Endothelial cell of umbilical vein (primary cell): ENCODE measurements around the gene TOR1AIP1. TPM values are rescaled to one million over a fixed set of nuclear protein-coding genes. Genes with fewer than 3 reads are reported as not detected.
A peak's percentile ranks its signal among the peaks of the same experiment; 100 is the strongest.

Source experiments
- BruUV-seq: library from RNA; stranded (reverse); fragments of 400-500 nt; replicated peaks from 2 replicates; lab custom pipeline; 2021; lab: Mats Ljungman, UMichigan
- CTCF ChIA-PET: fragments of 300-600, 350-600 bp; sonication (Branson Sonifier 250); formaldehyde crosslinking; loops from one replicate; lab custom pipeline; 2021; ENCODE audit warnings: antibody characterized with exemption, inconsistent platforms; lab: Charles Lee
- POLR2A ChIA-PET: fragments of 300-600, 350-600 bp; sonication (Branson Sonifier 250); formaldehyde crosslinking; loops from one replicate; lab custom pipeline; 2021; ENCODE audit warnings: antibody characterized with exemption, inconsistent platforms; lab: Charles Lee
- DNase-seq: peaks from one replicate; pipeline ENCODE4 v3.0.0-alpha.2; 2011; ENCODE audit warnings: low read depth, low spot score
- FAIRE-seq: peaks from 2 replicates; lab custom pipeline; 2011; peaks lifted over from hg19 to GRCh38; lab: Jason Lieb, UNC
- H2AFZ ChIP-seq: 2 replicates; pipeline ENCODE4 v1.6.0; 2012; ENCODE audit warnings: low read depth, low read length, control low read depth, inconsistent platforms
- H3K27ac ChIP-seq: 2 replicates; pipeline ENCODE4 v1.5.1; 2011; ENCODE audit warnings: low read depth, mild to moderate bottlenecking, control low read depth, low read length, moderate library complexity; ENCODE audit not compliant: insufficient read depth
- H3K27me3 ChIP-seq, 2 experiments: 2 replicates each; pipeline versions ENCODE4 v1.6.0 to v1.6.1; 2011; ENCODE audit warnings: low read length in 2 of 2, mixed read lengths in 1 of 2; ENCODE audit not compliant: control insufficient read depth in 2 of 2, insufficient read depth in 2 of 2
- H3K36me3 ChIP-seq, 2 experiments: 2 replicates in 1 of 2; 3 replicates in 1 of 2; pipeline ENCODE4 v1.5.1; 2011; ENCODE audit warnings: low read length in 2 of 2, mild to moderate bottlenecking in 1 of 2, moderate library complexity in 1 of 2; ENCODE audit not compliant: control insufficient read depth in 2 of 2, insufficient read depth in 2 of 2; ENCODE audit errors: extremely low read depth in 1 of 2
- H3K4me1 ChIP-seq: 3 replicates; pipeline ENCODE4 v1.5.1; 2011; ENCODE audit warnings: mild to moderate bottlenecking, low read length; ENCODE audit not compliant: control insufficient read depth, insufficient read depth; ENCODE audit errors: extremely low read depth
- H3K4me2 ChIP-seq: 2 replicates; pipeline ENCODE4 v1.6.1; 2011; ENCODE audit warnings: low read length, control low read depth, mixed read lengths; ENCODE audit not compliant: insufficient read depth
- H3K4me3 ChIP-seq, 3 experiments: fragments of 200-600 bp in 1 of 3; sonication (generic), shearing (Covaris generic) in 1 of 3; replicated peaks in 1 of 3; 2 replicates each; pipeline ENCODE4 v1.5.1; 2011 to 2016; ENCODE audit warnings: control low read depth in 3 of 3, low read length in 3 of 3, mild to moderate bottlenecking in 2 of 3, inconsistent platforms in 1 of 3, low read depth in 1 of 3, moderate library complexity in 1 of 3; ENCODE audit not compliant: insufficient read depth in 1 of 3
- H3K79me2 ChIP-seq: 2 replicates; pipeline ENCODE4 v1.6.0; 2012; ENCODE audit warnings: low read length, inconsistent platforms; ENCODE audit not compliant: control insufficient read depth, insufficient read depth
- H3K9ac ChIP-seq: replicated peaks from 2 replicates; pipeline ENCODE3; 2011; ENCODE audit warnings: low read length, control low read depth; ENCODE audit not compliant: insufficient read depth; ENCODE audit errors: extremely low read depth
- H3K9me1 ChIP-seq: replicated peaks from 3 replicates; pipeline ENCODE4 v1.6.0; 2011; ENCODE audit warnings: mild to moderate bottlenecking, low read length; ENCODE audit not compliant: control insufficient read depth, insufficient read depth; ENCODE audit errors: extremely low read depth
- H3K9me3 ChIP-seq: replicated peaks from 2 replicates; pipeline ENCODE4 v1.5.1; 2012; ENCODE audit warnings: low read length, inconsistent platforms; ENCODE audit not compliant: control insufficient read depth, insufficient read depth
- H4K20me1 ChIP-seq: replicated peaks from 2 replicates; pipeline ENCODE3; 2011; ENCODE audit warnings: mild to moderate bottlenecking, low read length; ENCODE audit not compliant: control insufficient read depth, insufficient read depth; ENCODE audit errors: extremely low read depth
- CTCF ChIP-seq, 2 donors: IDR thresholded peaks; 1 replicate in 1 of 2; 2 replicates in 1 of 2; pipeline ENCODE4 v1.5.1; 2011; ENCODE audit warnings: low read length in 2 of 2, mild to moderate bottlenecking in 2 of 2, moderate library complexity in 2 of 2, control low read depth in 1 of 2, inconsistent platforms in 1 of 2, low read depth in 1 of 2; ENCODE audit not compliant: insufficient read depth in 1 of 2; ENCODE audit errors: extremely low read depth in 1 of 2
- EZH2 ChIP-seq: IDR thresholded peaks from 2 replicates; pipeline ENCODE4 v1.6.1; 2012; ENCODE audit warnings: borderline replicate concordance, low read depth, mild to moderate bottlenecking, moderate library complexity, low read length, inconsistent platforms; ENCODE audit not compliant: severe bottlenecking
- FOS ChIP-seq: IDR thresholded peaks from 2 replicates; pipeline ENCODE4 v1.6.1; 2011; ENCODE audit warnings: mild to moderate bottlenecking, low read length, moderate library complexity, borderline replicate concordance; ENCODE audit not compliant: insufficient read depth
- GATA2 ChIP-seq: IDR thresholded peaks from 2 replicates; pipeline ENCODE4 v1.7.0; 2011; ENCODE audit warnings: low read depth, mild to moderate bottlenecking, moderate library complexity, mixed read lengths, low read length; ENCODE audit not compliant: insufficient read length, insufficient read depth
- JUN ChIP-seq: IDR thresholded peaks from 2 replicates; pipeline ENCODE4 v1.6.1; 2011; ENCODE audit warnings: borderline replicate concordance, low read depth; ENCODE audit not compliant: insufficient read length, insufficient read depth
- MAX ChIP-seq: IDR thresholded peaks from 2 replicates; pipeline ENCODE4 v1.6.1; 2011; ENCODE audit not compliant: insufficient read depth, insufficient read length
- MYC ChIP-seq: IDR thresholded peaks from one replicate; pipeline ENCODE4 v1.6.1; 2011; ENCODE audit warnings: mild to moderate bottlenecking, low read depth, low read length
- POLR2A ChIP-seq: IDR thresholded peaks from 2 replicates; pipeline ENCODE4 v1.6.1; 2012; ENCODE audit warnings: low read depth, mild to moderate bottlenecking, control low read depth, low read length
- POLR2AphosphoS5 ChIP-seq: IDR thresholded peaks from 2 replicates; pipeline ENCODE4 v1.6.1; 2012; ENCODE audit warnings: low read depth, mild to moderate bottlenecking, control low read depth, low read length, moderate library complexity; ENCODE audit not compliant: insufficient read depth
- dilution Hi-C: fragments of 300-500 bp; cut with MboI; formaldehyde crosslinking; loops from one replicate; pipeline ENCODE4 v1.15.0; 2019; ENCODE audit warnings: low sequenced_read_pairs; ENCODE audit not compliant: extremely low pct_ligation_motif_present
- intact Hi-C: fragments of 100-400 bp; cut with micrococcal nuclease; formaldehyde crosslinking; loops from one replicate; pipeline ENCODE4 v1.10.0; 2022
- polyA plus RNA-seq, 4 experiments: library from polyadenylated mRNA; depleted of rRNA in 3 of 4; stranded (reverse) in 3 of 4; unstranded in 1 of 4; fragments of >200 nt; gene quantifications; 2 replicates each; pipeline versions ENCODE4 v1.2.1 to v1.2.3, GENCODE V29; 2011 to 2012; ENCODE audit warnings: missing spikeins in 1 of 4
- total RNA-seq: library from RNA; stranded (reverse); gene quantifications from 2 replicates; pipeline ENCODE4 v1.2.3, GENCODE V29; 2021

TOR1AIP1 gene
- total and polyA plus RNA-seq, 2 donors (not counting 3 experiments of a cell fraction or from before 2014, with no cell fraction given), result 12.0 to 28.8 TPM

GRCh38 chr1:179883745-179884138, 1.7 kb downstream of the TOR1AIP1 start:
- H2AFZ ChIP-seq, result peak overlapping the region; percentile 77
- H3K9me3 ChIP-seq, result no peaks in the 10 kb centered on the region
- dilution Hi-C loops, result no loop called here
- TF ChIP-seq FOS (peak; percentile 18), MYC (no peak)
- H3K9me1 ChIP-seq, result no peaks in the 10 kb centered on the region
- H3K79me2 ChIP-seq, result peaks cover 23% of the 10 kb centered on the region
- FAIRE-seq (no peak), DNase-seq (no peak)
- H3K36me3 ChIP-seq, result peaks cover 0 to 7% of the 10 kb centered on the region in 2 experiments
- intact Hi-C loops, result loop anchor here (1.0 to 5.0 kb wide), 3 partner anchors 143 to 619 kb away; partner anchors contain the start of gene ACBD6
- no peaks in the 10 kb centered on the region for H4K20me1 ChIP-seq
- H3K4me3 ChIP-seq, result peak overlapping the region; percentile 71 to 93 (median 76)
- peaks cover 15% of the 10 kb centered on the region for H3K4me1 ChIP-seq
- CTCF ChIA-PET, result interaction anchor here (0.9 to 2.3 kb wide), 8 partner anchors 10 to 295 kb away, joined by 3 to 13 read pairs (median 6); partner anchors contain the start of gene CEP350
- peak overlapping the region; percentile 84 for H3K4me2 ChIP-seq
- H3K27ac ChIP-seq, result peak overlapping the region; percentile 91
- POLR2A ChIA-PET, result no interaction called here
- H3K27me3 ChIP-seq, result no peaks in the 10 kb centered on the region
- no TSS peak for BruUV-seq
- H3K9ac ChIP-seq, result peak overlapping the region; percentile 97

GRCh38 chr1:179888071-179888470, 6.0 kb downstream of the TOR1AIP1 start:
- no peak overlapping the region for H3K27ac ChIP-seq
- H3K4me2 ChIP-seq, result no peak overlapping the region
- no peak for DNase-seq
- H3K4me1 ChIP-seq, result peaks cover 10% of the 10 kb centered on the region
- no peaks in the 10 kb centered on the region for H3K9me3 ChIP-seq
- peaks cover 23% of the 10 kb centered on the region for H3K79me2 ChIP-seq
- POLR2A ChIA-PET, result no interaction called here
- no peaks in the 10 kb centered on the region for H3K27me3 ChIP-seq
- H4K20me1 ChIP-seq, result no peaks in the 10 kb centered on the region
- H2AFZ ChIP-seq, result no peak overlapping the region
- TF ChIP-seq MYC, result no peak
- no peak for TF ChIP-seq GATA2
- TF ChIP-seq MAX, result no peak
- TF ChIP-seq JUN, result no peak
- TF ChIP-seq CTCF (IDR thresholded peaks at IDR 0.05; ENCODE audit: extremely low read depth in 1 of 2, insufficient read depth in 1 of 2, low read depth in 1 of 2, low read length in 2 of 2), result no peak
- TF ChIP-seq FOS, result no peak
- TF ChIP-seq POLR2AphosphoS5, result no peak
- no peak for TF ChIP-seq EZH2
- no peak for TF ChIP-seq POLR2A
- BruUV-seq, result no TSS peak
- no peaks in the 10 kb centered on the region for H3K9me1 ChIP-seq
- dilution Hi-C loops (no loop called here), intact Hi-C loops (no loop called here)
- FAIRE-seq, result no peak
- CTCF ChIA-PET, result interaction anchor here (1.1 to 1.6 kb wide), 3 partner anchors 20 to 291 kb away, joined by 3 to 9 read pairs (median 4); no protein-coding TSS in a partner anchor
- peaks cover 5 to 9% of the 10 kb centered on the region in 2 experiments for H3K36me3 ChIP-seq
- H3K4me3 ChIP-seq, result no peak overlapping the region
- H3K9ac ChIP-seq, result no peak overlapping the region
